Measurements from ENCODE around the gene TPX2. TPM values are rescaled to one million over a fixed set of nuclear protein-coding genes. Genes with fewer than 3 reads are reported as not detected.

The TPX2 gene
- total RNA-seq, 4 donors from 2014 or later, result 3.2 to 15.7 (median 7.8) TPM

- no peak for TF ChIP-seq POLR2A (IDR thresholded peaks at IDR 0.05)
- no peak for DNase-seq
- in situ Hi-C loops (cut with MboI; ENCODE audit: low pct_ligation_motif_present in 1 of 4, low pct_unique_long_range_greater_than_20kb in 1 of 4, low sequenced_read_pairs in 3 of 4) (no loop called here), intact Hi-C loops (cut with DNase I; ENCODE audit: low total_unique reads) (no loop called here)
- Histone ChIP-seq H3K4me1 (peaks cover 0 to 13% (median 10%) of the 10 kb centered on the region in 4 donors), H3K9me3 (no peaks in the 10 kb centered on the region), H3K4me3 (no peak overlapping the region), H3K27me3 (no peaks in the 10 kb centered on the region), H3K27ac (no peak overlapping the region), H3K36me3 (no peaks in the 10 kb centered on the region)
- 84% methylated on average over 5 of the region's 5 CpGs; no CpG with 5 or more reads in 1 of the 2 donors for WGBS, 2 donors (ENCODE audit: low coverage in 1 of 2)
Observed at GRCh38 chr20:31836853-31837608, 97.9 kb downstream of the TPX2 start.

DNA sequence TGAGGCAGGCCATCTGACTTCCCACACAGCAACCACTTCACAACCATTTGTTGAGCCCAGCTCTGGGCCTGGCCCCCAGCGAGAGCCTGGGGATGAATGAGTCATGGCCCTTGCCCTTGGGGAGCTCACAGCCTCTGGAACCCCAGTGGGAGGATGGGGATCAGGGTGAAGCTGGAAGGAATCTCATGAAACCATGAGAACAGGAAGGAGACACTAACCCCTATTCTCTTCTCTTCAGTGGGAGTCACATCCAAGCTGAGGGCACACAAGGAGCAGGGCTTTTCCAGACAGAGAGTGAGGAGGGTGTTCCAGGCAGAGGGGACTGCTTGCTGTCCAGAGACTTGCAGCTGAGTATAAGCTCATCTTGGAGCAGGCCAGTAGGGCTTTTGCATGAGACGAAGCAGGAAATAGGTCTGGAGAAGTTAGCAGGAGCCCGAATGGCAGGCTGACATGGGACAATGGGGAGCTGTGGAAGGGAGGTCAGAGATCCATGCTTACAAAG, 98.9 kb downstream of the TPX2 start:
- intact Hi-C loops (cut with DNase I; ENCODE audit: low total_unique reads) (no loop called here), in situ Hi-C loops (cut with MboI; ENCODE audit: low pct_ligation_motif_present in 1 of 4, low pct_unique_long_range_greater_than_20kb in 1 of 4, low sequenced_read_pairs in 3 of 4) (no loop called here)
- H3K27ac ChIP-seq, result no peak overlapping the region

GRCh38 chr20:31838646-31839292, 99.7 kb downstream of the TPX2 start:
- WGBS, 2 donors (ENCODE audit: low coverage in 1 of 2), result 79 to 81% methylated on average over 7 to 9 of the region's 9 CpGs
- no peaks in the 10 kb centered on the region for H3K27me3 ChIP-seq
- intact Hi-C loops (cut with DNase I; ENCODE audit: low total_unique reads), result no loop called here
- DNase-seq, result no peak
- in situ Hi-C loops (cut with MboI; ENCODE audit: low pct_ligation_motif_present in 1 of 4, low pct_unique_long_range_greater_than_20kb in 1 of 4, low sequenced_read_pairs in 3 of 4), result no loop called here
- no peak overlapping the region for H3K4me3 ChIP-seq
- no peaks in the 10 kb centered on the region for H3K9me3 ChIP-seq
- no peaks in the 10 kb centered on the region for H3K36me3 ChIP-seq
- TF ChIP-seq, protein P1, sequence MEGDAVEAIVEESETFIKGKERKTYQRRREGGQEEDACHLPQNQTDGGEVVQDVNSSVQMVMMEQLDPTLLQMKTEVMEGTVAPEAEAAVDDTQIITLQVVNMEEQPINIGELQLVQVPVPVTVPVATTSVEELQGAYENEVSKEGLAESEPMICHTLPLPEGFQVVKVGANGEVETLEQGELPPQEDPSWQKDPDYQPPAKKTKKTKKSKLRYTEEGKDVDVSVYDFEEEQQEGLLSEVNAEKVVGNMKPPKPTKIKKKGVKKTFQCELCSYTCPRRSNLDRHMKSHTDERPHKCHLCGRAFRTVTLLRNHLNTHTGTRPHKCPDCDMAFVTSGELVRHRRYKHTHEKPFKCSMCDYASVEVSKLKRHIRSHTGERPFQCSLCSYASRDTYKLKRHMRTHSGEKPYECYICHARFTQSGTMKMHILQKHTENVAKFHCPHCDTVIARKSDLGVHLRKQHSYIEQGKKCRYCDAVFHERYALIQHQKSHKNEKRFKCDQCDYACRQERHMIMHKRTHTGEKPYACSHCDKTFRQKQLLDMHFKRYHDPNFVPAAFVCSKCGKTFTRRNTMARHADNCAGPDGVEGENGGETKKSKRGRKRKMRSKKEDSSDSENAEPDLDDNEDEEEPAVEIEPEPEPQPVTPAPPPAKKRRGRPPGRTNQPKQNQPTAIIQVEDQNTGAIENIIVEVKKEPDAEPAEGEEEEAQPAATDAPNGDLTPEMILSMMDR (IDR thresholded peaks at IDR 0.05), result no peak
- TF ChIP-seq POLR2AphosphoS5 (IDR thresholded peaks at IDR 0.05), result no peak
- no peak for TF ChIP-seq POLR2A (IDR thresholded peaks at IDR 0.05)
- TF ChIP-seq EP300 (IDR thresholded peaks at IDR 0.05; ENCODE audit: low read depth), result no peak
- no peak overlapping the region for H3K27ac ChIP-seq
- peaks cover 0 to 13% (median 10%) of the 10 kb centered on the region in 4 donors for H3K4me1 ChIP-seq

More for the DNA sequence above, 98.9 kb downstream of the TPX2 start:
- Histone ChIP-seq H3K4me1 (peaks cover 0 to 13% (median 10%) of the 10 kb centered on the region in 4 donors), H3K36me3 (no peaks in the 10 kb centered on the region), H3K27me3 (no peaks in the 10 kb centered on the region), H3K9me3 (no peaks in the 10 kb centered on the region), H3K4me3 (no peak overlapping the region)
- DNase-seq, result no peak
- WGBS, 2 donors (ENCODE audit: low coverage in 1 of 2), result 74% methylated on average over 3 of the region's 3 CpGs; no CpG with 5 or more reads in 1 of the 2 donors
- no peak for TF ChIP-seq POLR2AphosphoS5 (IDR thresholded peaks at IDR 0.05)
- no peak for TF ChIP-seq POLR2A (IDR thresholded peaks at IDR 0.05)
- TF ChIP-seq, protein P1 (IDR thresholded peaks at IDR 0.05), result no peak
- TF ChIP-seq EP300 (IDR thresholded peaks at IDR 0.05; ENCODE audit: low read depth), result no peak

DNA sequence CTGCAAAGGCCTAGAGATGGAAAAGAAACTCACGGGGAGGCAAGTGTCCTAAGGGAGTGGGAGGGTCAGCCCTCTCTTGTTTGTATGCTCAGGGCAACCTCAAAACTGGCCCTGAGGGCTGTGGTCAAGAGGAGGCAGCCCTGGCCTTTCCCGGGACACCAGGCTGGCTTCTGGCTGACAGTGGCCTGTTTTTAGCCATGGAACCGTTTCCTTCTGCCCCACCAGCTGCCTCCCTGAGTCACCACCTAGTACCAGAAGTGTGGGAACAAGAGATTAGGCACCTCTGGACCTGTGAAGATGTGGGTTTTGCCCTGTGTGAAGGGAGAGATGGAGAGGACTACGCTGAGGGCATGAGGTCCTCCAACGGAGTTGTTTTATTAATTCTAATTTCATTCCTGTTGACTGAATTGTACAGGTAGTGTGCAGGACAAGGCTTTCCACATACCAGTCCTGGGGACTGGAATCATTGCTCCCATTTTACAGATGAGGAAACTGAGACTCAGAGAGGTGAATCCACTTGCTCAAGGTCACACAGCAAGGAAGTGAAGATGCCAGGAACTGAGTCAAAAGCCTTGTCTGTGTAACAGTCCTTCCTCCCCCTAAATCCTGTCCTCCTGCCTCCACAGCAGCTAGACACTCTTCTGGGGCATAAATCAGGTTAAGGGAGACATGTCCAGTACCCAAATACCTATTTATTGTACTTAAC, 100.8 kb downstream of the TPX2 start:
- TF ChIP-seq POLR2AphosphoS5 (IDR thresholded peaks at IDR 0.05), result no peak
- TF ChIP-seq, protein P1 (IDR thresholded peaks at IDR 0.05), result no peak
- TF ChIP-seq EP300 (IDR thresholded peaks at IDR 0.05; ENCODE audit: low read depth), result no peak
- TF ChIP-seq POLR2A (IDR thresholded peaks at IDR 0.05), result no peak
- intact Hi-C loops (cut with DNase I; ENCODE audit: low total_unique reads) (no loop called here), in situ Hi-C loops (cut with MboI; ENCODE audit: low pct_ligation_motif_present in 1 of 4, low pct_unique_long_range_greater_than_20kb in 1 of 4, low sequenced_read_pairs in 3 of 4) (loop anchor here in 1 of 4 donors (10.0 kb wide), 1 partner anchor 105 kb away; no protein-coding TSS in a partner anchor)
- H3K27me3 ChIP-seq, result no peaks in the 10 kb centered on the region
- no peak for DNase-seq
- no peak overlapping the region for H3K4me3 ChIP-seq
- no peaks in the 10 kb centered on the region for H3K9me3 ChIP-seq
- WGBS, 2 donors (ENCODE audit: low coverage in 1 of 2), result 62% methylated on average over 5 of the region's 5 CpGs; no CpG with 5 or more reads in 1 of the 2 donors
- H3K4me1 ChIP-seq, result peaks cover 0 to 13% (median 10%) of the 10 kb centered on the region in 4 donors
- no peaks in the 10 kb centered on the region for H3K36me3 ChIP-seq
- H3K27ac ChIP-seq, result no peak overlapping the region
